Ammon's horn (tissue), 1 donor: Measurements from ENCODE around the gene ZP3.
"Not testable (repeated sequence)": the region's sequence is repeated elsewhere in the genome, so short reads cannot be mapped to it uniquely, and the experiment has no call there.

Source experiments
- DNase-seq: peaks from one replicate; pipeline ENCODE4 v3.0.0-alpha.2; 2016; ENCODE audit warnings: low spot score

ZP3 gene

DNA sequence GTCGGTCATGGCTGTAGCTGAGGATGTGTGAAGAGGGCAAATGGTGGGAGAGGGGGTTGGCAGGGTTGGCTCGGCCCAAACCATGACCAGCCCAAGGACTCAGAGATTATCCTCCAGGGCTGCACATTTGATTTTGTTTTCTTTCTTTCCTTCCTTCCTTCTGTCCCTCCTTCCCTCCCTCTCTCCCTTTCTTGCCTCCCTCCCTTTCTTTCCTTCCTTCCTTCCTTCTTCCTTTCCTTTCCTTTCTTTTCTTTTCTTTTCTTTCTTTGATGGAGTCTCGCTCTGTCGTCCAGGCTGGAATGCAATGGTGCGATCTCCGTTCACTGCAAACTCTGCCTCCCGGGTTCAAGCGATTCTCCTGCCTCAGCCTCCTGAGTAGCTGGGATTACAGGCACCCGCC, 19.0 kb upstream of the ZP3 start:
- no peak for DNase-seq

DNA sequence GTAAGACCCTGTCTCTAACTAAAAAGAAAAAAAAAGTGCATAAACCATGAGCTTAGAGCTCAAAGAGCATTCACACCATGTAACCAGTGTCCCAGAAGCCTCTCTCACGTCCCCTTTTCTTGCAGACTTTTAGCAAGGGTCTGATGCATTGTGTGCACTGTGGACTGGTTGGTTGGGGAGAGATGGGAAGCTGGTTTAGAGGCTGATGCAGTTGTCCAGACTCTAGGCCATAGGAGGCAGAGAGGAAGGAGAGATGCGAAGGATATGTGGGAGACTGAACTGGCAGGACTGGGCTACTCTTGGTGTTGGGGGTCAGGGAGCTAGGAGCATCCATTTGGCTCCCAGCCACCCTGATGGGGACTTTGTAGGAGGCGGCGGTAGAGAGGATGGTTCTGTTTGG, 17.0 kb upstream of the ZP3 start:
- DNase-seq = no peak

DNA sequence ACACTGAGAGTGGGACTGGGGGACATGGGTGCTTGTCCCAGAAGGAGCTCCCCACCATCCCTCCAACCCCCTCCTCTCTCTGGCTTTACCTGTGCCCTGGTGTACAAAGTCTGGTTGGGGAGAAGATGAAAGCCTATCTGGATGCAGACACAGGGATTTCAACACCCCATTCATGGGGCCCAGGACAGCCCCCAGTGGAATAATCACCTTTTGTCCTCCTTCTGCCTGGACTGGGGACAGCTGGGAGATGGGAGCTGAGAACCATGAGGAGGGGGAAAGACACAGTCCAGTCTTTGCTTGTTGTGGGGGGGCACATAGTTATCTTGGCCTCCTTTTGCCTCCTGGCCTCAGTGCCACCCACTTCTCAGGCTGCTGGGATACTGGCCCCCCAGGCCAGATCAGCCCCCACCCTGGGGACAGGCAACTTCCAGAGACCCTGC, 16.6 kb upstream of the ZP3 start:
- DNase-seq = no peak

DNA sequence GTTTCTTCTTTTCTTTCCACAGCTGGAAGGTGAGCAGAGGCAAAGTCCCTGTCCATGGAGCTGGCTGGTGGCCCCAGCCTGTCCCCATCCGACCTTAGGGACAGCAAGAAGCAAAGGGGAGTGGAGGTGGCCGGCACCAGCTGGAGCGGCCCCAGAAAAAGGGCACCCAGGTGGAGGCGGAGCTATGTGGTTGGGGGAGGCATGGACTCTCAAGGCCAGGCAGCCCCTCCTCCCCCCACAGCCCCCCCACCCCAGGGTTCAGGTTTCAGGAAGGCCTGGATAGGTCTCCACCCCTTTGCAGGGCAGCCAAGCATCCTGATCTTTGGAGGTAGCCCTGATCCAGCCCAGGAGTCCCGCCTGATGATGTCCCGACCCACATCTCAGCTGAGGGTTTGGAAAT, 15.2 kb upstream of the ZP3 start, which contains the start of gene SSC4D:
Gene SSC4D, minus strand, starts transcription at position 161 of the 400 bp plus-strand sequence. CDS start 5,258 bp downstream, outside the sequence.
- DNase-seq = no peak

DNA sequence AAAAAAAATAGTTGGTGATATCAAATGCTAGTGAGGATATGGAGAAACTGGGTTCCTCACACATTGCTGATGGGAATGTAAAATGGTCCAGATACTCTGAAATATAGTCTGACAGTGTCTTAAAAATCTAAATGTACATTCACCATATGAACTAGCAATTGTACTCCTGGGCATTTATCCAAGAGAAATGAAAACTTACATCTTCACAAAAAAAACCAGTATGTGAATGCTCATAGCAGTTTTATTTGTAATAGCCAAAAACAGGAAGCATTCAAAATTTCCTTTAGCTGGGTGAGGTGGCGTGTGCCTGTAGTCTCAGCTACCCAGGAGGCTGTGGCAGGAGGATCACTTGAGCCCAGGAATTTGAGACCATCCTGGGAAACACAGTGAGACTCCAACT, 13.1 kb upstream of the ZP3 start:
- DNase-seq = no peak

DNA sequence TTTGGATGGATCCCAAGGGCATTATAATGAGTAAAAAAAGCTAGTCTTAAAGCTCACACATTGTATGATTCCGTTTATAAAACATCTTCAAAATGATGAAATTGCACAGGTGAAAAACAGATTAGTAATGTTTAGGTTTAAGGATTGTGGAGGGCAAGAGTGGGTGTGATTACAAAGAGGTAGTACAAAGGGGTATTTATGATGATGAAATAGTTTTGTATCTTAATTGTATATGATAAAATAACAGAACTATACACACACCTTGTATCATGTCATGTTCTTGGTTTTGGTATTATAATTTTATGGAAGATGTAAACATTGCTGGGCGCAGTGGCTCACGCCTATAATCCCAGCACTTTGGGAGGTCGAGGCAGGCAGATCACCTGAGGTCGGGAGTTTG, 12.5 kb upstream of the ZP3 start:
- no peak for DNase-seq

DNA sequence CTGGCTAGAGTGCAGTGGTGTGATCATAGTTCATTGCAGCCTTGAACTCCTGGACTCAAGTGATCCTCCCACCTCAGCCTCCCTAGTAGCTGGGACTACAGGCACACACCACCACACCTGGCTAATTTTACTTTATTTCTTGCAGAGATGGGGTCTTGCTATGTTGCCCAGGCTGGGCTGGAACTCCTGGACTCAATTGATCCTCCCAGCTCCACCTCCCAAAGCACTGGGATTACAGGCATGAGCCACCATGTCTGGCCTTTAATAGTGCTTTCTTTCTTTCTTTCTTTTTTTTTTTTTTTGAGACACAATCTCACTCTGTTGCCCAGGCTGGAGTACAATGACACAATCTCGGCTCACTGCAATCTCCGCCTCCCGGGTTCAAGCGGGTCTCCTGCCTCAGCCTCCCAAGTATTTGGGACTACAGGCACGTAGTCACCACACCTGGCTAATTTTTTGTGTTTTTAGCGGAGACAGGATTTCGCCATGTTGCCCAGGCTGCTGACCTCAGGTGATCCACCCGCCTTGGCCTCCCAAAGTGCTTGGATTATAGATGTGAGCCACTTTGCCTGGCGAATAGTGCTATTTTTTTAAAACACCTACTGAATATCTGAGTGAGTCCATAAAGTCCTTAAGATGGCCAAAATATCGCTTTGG, 7.0 kb upstream of the ZP3 start:
- DNase-seq = not testable (repeated sequence)

DNA sequence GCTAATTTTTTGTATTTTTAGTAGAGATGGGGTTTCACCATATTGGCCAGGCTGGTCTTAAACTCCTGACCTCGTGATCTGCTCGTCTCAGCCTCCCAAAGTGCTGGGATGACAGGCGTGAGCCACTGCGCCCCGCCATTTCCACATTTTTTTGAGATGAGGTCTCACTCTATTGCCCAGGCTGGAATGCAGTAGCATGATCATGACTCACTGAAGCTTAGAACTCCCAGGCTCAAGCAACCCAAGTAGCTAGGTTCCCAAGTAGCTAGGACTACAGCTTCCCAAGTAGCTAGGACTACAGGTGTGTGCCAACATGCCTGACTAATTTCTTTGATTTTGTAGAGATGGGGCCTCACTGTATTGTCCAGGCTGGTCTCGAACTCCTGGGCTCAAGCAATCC, 3.7 kb upstream of the ZP3 start:
- not testable (repeated sequence) for DNase-seq

DNA sequence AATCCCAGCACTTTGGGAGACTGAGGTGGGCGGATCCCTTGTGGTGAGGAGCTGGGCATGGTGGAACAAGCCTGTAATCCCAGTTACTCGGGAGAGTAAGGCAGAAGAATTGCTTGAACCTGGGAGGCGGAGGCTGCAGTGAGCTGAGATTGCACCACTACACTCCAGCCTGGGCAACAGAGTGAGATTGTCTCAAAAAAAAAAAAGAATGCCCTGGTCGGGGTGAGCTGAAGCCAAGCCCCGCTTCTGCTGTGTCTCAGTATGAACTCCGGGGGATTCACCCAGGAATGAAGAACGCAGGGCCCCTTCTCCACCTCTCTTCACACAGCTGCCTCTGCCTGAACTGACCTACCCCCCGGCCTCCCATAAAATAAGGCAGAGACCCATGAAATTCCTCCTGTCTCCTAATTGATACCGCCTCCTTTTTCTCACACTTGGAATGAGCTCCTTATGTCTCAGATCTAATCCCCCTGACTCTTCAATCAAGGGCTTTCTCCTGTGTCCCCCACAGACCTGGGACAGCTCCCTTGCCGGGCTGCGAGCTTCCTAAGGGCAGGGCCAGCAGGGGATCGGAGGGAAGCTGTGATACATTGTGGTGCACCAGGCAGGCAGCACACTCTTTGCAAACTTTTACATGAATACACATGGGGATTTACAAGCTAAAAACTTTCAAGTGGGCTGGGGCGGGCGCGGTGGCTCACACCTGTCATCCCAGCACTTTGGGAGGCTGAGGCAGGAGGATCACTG, 911 bp upstream of the ZP3 start:
- no peak for DNase-seq

DNA sequence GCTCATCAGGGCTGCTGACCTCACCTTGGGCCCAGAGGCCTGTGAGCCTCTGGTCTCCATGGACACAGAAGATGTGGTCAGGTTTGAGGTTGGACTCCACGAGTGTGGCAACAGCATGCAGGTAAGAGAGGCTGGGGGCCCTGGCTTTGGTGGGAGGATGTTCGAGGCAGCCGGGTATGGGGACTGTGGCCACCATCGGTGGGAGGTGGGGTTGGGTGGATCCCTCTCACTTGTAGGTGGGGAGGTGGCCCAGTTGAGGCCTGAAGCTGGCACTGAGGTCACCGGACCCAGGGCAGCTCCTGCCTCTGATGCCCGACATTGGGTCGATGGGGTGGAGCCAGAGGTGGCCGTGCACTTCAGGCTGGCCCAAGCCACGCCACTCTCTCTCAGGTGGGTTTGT, 406 bp downstream of the ZP3 start:
- DNase-seq = no peak

DNA sequence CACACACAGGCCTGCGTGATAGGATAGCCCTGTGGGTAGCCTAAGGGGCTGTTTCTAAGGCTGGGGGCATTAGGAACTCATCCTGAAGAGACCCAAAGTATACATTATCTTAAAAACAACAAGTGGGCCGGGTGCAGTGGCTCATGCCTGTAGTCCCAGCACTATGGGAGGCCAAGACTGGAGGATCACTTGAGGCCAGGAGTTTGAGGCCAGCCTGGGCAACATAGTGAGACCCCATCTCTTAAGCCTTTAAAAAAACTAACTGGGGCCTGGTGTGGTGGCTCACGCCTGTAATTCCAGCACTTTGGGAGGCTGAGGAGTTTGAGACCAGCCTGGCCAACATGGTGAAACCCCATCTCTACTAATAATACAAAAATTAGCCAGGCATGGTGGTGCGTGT, 808 bp downstream of the ZP3 start:
- DNase-seq = not testable (repeated sequence)

DNA sequence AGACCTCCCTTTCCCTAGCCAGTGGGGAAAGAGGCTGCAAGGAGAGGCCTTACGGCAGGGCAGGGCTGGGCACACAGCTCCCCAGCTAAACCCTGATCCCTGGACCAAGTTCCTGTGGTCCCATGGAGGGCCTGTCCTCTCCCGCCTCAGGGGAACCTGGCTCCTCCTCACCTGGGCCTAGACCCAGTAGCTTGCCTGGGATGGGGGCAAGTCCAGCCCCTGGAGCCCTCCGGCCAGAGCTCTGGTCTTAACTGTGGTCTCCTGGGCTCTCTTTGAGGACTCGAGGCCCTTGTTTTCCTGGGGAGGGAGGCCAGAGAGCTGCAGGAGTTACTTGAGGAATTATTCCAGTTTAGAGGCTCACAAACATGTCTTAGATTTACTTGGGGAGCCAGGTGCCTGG, 1.5 kb downstream of the ZP3 start:
- no peak for DNase-seq

DNA sequence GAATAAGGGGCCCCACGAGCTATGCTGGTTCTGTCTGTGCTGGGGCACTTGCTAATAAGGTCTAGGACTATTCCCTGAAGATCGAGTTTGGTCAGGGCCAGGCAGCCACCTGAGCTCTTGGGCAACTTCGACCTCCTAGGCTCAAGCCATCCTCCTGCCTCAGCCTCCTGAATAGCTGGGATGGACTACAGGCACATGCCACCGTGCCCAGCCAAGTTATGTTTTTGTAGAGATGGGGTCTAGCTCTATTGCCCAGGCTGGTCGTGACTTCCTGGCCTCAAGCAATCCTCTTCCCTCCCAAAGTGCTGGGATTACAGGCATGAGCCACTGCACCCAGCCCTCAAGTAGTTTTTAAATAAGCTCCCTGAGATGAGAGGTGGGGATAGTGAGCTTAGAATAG, 2.9 kb downstream of the ZP3 start:
- no peak for DNase-seq

DNA sequence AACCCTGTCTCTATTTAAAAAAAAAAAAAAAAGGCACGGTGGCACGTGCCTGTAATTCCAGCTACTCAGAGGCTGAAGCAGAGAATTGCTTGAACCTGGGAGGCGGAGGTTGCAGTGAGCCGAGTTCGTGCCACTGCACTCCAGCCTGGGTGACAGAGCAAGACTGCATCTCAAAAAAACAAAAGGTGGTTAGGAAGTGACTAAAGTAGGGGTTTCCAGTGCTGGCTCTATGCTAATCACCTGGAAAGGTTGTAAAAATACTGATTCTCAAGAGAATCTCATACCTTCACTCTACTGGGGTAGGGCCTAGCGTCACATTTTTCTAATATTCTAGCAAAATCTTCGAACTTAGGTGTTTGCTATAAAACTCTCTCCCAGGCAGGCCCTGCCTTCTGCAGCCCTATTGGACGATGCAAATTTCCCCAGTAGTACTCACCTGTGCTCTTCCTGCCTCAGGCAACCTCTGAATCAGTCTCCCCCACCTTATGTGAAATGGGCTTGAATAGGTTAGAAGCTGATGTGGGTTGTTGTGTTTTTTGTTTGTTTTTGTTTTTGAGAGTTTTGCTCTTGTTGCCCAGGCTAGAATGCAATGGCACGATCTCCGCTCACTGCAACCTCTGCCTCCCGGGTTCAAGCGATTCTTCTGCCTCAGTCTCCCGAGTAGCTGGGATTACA, 3.5 kb downstream of the ZP3 start:
- no peak for DNase-seq

DNA sequence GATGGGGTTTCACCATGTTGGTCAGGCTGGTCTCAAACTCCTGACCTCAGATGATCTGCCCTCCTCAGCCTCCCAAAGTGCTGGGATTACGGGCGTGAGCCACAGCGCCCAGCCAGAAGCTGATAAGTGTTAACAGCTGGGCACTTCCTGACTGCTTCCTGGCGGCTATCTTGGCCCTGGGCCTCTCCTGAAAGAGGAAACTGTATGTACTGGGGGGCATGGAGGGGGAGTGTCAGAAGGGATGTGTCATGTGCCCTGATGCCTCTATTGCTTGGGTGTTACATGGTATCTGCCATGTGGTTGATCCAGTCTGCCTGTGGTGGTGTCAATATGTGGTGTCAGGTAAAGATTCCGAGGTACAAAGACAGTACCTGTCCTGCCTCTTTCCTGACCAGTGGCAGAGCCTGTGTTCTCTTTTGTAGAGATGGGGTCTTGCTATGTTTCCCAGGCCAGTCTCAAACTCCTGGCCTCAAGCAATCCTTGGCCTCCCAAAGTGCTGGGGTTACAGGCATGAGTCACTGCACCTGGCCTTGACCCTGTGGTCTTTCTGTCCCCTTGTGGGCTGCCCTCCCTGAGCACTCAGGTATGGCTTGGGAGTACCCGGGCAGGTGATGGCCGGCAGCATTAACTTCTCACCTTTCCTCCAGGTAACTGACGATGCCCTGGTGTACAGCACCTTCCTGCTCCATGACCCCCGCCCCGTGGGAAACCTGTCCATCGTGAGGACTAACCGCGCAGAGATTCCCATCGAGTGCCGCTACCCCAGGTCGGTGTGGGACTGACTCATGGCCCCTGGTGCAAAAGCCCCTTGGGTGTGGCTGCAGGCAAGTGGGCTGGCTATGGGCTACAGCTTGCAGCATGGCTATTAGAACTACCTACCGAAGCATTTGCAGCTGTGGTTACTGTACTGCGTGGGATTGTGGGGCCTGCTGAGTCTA, 4.4 kb downstream of the ZP3 start:
- peak; percentile 62 for DNase-seq

DNA sequence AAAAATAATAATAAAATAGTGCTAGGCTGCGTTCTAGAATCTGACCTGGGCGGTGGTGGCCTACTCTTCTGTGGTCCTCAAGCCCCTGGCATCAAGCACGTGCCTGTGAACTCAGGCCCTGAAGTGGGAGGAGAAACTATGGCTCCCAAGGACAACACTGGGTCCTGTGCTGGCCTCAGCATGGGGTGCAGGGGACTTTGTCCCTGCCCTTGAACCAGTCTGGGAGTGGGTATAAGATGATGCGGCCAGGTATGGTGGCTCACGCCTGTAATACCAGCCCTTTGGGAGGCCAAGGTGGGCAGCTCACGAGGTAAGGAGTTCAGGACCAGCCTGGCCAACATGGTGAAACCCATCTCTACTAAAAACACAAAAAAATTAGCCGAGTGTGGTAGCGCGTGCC, 5.5 kb downstream of the ZP3 start:
- DNase-seq = no peak

DNA sequence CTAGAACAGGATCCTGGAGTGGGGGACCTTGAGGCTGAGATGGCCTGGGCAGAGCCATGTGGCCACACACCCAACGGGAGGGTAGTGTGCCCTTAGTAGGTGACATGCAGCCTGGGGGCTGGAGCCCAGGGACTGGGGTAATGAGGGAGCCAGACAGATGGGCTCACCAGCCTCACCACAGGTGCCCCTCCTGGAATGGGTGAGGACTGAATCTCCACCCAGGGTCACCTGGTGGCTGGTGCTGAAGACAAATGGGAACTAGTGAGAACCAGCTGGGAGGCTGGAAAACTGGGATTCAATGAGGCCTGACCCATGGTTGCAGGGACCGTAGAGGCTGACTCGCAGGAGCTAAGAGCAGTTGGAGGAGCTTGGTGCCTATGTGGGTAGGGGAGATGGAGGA, 6.1 kb downstream of the ZP3 start:
- no peak for DNase-seq

DNA sequence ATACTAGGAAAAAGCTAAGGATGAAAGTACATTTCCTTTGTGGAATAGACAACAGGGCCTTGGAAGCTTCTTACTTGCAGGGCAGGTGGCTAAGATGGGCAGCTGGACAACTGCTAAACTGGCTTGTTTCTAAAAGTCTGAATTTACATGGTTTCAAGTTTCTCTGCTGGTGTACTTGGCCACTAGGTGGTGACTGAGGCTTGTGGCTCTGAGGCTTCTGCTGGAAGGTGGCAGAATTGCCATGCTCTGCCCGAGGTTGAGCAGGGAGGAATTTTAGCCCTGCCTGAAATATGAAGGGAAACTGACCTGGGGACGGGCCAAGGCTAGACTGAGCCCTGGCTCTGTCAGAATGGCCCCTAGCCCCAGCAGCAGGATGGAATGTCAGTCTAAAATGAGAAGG, 13.1 kb downstream of the ZP3 start:
- DNase-seq = peak; percentile 82

DNA sequence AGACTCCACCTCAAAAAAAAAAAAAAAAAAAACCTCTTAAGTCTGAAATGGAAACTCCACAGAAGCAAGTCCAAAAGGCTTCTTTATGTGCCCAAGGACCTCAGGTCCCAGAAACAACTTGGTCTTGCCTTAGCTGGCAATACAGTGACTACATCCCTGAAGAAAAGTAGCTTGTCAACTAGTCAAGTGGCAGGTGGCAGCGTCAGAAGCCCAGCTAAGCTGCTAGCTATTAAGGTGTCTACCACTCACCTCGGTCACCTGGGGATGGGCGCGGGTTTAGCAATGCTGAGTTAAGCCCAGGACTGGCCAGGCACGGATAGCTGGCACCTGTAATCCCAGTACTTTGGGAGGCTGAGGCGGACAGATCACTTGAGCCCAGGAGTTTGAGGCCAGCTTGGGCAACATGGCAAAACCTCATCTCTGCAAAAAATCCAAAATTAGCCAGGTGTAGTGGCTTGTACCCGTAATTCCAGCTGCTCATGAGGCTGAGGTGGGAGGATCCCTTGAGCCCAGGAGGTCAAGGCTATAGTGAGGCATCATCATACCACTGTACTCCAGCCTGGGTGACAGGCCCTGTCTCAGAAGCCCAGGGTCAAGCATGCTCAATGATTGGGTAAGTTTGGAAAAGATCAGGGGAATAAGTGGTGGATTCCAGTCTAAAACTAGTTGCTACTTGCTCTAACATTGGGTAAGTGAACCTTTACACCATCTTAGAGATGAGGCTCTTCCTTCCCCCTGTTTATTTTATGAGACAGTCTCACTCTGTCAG, 14.6 kb downstream of the ZP3 start:
- DNase-seq = not testable (repeated sequence)

DNA sequence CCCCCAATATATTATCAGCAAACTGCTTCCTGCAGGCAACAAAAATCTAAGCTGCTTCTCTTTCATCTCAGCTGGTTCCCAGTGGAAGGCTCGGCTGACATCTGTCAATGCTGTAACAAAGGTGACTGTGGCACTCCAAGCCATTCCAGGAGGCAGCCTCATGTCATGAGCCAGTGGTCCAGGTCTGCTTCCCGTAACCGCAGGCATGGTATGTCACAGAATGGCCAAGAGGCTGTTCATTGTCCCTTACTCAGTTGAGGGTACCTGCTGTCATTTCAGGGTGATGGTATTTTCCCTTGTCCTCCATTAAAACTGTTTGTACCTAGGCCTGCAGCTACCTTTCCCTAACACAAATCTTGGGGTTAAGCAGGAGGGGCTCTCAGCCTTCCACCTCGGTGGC, 15.7 kb downstream of the ZP3 start:
- not testable (repeated sequence) for DNase-seq

DNA sequence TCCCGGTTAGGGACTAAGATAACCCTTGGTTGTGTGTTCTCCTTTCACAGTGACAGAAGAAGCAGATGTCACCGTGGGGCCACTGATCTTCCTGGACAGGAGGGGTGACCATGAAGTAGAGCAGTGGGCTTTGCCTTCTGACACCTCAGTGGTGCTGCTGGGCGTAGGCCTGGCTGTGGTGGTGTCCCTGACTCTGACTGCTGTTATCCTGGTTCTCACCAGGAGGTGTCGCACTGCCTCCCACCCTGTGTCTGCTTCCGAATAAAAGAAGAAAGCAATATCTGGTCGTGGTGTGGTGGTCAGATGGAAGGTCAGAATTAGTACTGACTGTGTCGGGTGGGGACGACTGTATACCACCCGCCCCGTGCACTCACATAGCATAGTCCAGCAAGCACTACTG, 17.0 kb downstream of the ZP3 start:
- not testable (repeated sequence) for DNase-seq
